HG03575 (cell line): ENCODE data around the gene AP3S2.

ENCODE experiments used
- ATAC-seq: cut with Tn5 transposase; IDR thresholded peaks from one replicate; pipeline ENCODE4 v1.9.1; 2021; ENCODE audit not compliant: unreplicated experiment, insufficient number of reproducible peaks, low FRiP score; ENCODE audit errors: extremely low read depth

Gene AP3S2

GRCh38 chr15:89823836-89824606 lies 69.8 kb downstream of the AP3S2 start:
- ATAC-seq = no peak

GRCh38 chr15:89822951-89823711 lies 70.7 kb downstream of the AP3S2 start:
- no peak for ATAC-seq

- ATAC-seq = no peak
Observed at GRCh38 chr15:89822611-89822950, 71.2 kb downstream of the AP3S2 start.

- ATAC-seq = no peak
Observed at GRCh38 chr15:89822026-89822425, 71.8 kb downstream of the AP3S2 start.

GRCh38 chr15:89820666-89821611 lies 72.9 kb downstream of the AP3S2 start:
- ATAC-seq = no peak

- ATAC-seq = no peak
Observed at GRCh38 chr15:89818287-89818686, 75.5 kb downstream of the AP3S2 start.

- ATAC-seq = no peak
Observed at GRCh38 chr15:89817701-89818280, 76.0 kb downstream of the AP3S2 start.

GRCh38 chr15:89815769-89816168 lies 78.0 kb downstream of the AP3S2 start:
- no peak for ATAC-seq

- no peak for ATAC-seq
Observed at GRCh38 chr15:89814112-89814742, 79.6 kb downstream of the AP3S2 start.

GRCh38 chr15:89813381-89814111 lies 80.2 kb downstream of the AP3S2 start:
- ATAC-seq = no peak

- ATAC-seq = no peak
Observed at GRCh38 chr15:89812847-89813320, 80.9 kb downstream of the AP3S2 start.

GRCh38 chr15:89812011-89812846 lies 81.6 kb downstream of the AP3S2 start:
- ATAC-seq = no peak

GRCh38 chr15:89810837-89811236 lies 83.0 kb downstream of the AP3S2 start:
- ATAC-seq = no peak

GRCh38 chr15:89809787-89810148 lies 84.0 kb downstream of the AP3S2 start:
- no peak for ATAC-seq

GRCh38 chr15:89809093-89809786 lies 84.6 kb downstream of the AP3S2 start:
- no peak for ATAC-seq

- no peak for ATAC-seq
Observed at GRCh38 chr15:89808160-89808870, 85.5 kb downstream of the AP3S2 start.
